Panc1 (cell line): ENCODE results near the gene NIPBL. TPM values are rescaled to one million over a fixed set of nuclear protein-coding genes. Genes with fewer than 3 reads are reported as not detected.

Experiments
- ATAC-seq: fragments of 200-7000 bp; cut with Tn5 transposase; 2 replicates; pipeline ENCODE4 v1.9.1; 2020; ENCODE audit warnings: mild to moderate bottlenecking, moderate library complexity
- BruUV-seq: library from RNA; stranded (reverse); fragments of 400-500 nt; replicated peaks from 2 replicates; lab custom pipeline; 2021; lab: Mats Ljungman, UMichigan
- CTCF ChIA-PET: fragments of 300-600 bp; sonication (Branson Sonifier 250); formaldehyde crosslinking; loops from one replicate; lab custom pipeline; 2022; ENCODE audit warnings: antibody characterized with exemption; lab: Charles Lee
- POLR2A ChIA-PET: fragments of 300-600 bp; sonication (Branson Sonifier 250); formaldehyde crosslinking; loops from one replicate; lab custom pipeline; 2022; ENCODE audit warnings: antibody characterized with exemption; lab: Charles Lee
- DNase-seq: peaks from one replicate; pipeline ENCODE4 v3.0.0-alpha.2; 2010; ENCODE audit warnings: low read depth, low spot score
- H3K27ac ChIP-seq: 2 replicates; pipeline ENCODE4 v1.5.1; 2011; ENCODE audit warnings: mild to moderate bottlenecking, low read length, inconsistent platforms
- H3K27me3 ChIP-seq: fragments of 200-500 bp; sonication (Bioruptor generic); 2 replicates; pipeline ENCODE4 v1.6.0; 2014; ENCODE audit warnings: low read length, inconsistent platforms; ENCODE audit not compliant: control insufficient read depth, insufficient read depth
- H3K36me3 ChIP-seq: fragments of 200-500 bp; sonication (Bioruptor generic); 2 replicates; pipeline ENCODE4 v1.5.1; 2014; ENCODE audit warnings: inconsistent platforms, mild to moderate bottlenecking, low read length, moderate library complexity; ENCODE audit not compliant: control insufficient read depth, insufficient read depth
- H3K4me1 ChIP-seq: 2 replicates; pipeline ENCODE4 v1.5.1; 2011; ENCODE audit warnings: inconsistent platforms, mild to moderate bottlenecking, low read length, moderate library complexity; ENCODE audit not compliant: control insufficient read depth, insufficient read depth
- H3K4me3 ChIP-seq, 2 experiments: 2 replicates each; pipeline ENCODE4 v1.5.1; 2011 to 2012; ENCODE audit warnings: low read depth in 2 of 2, low read length in 2 of 2, mild to moderate bottlenecking in 2 of 2, inconsistent platforms in 1 of 2, moderate library complexity in 1 of 2
- H3K9me3 ChIP-seq: fragments of 200-500 bp; sonication (Bioruptor generic); 2 replicates; pipeline ENCODE4 v1.5.1; 2014; ENCODE audit warnings: low read depth, mild to moderate bottlenecking, inconsistent platforms, low read length, moderate library complexity; ENCODE audit not compliant: control insufficient read depth, insufficient read depth
- POLR2AphosphoS5 ChIP-seq: IDR thresholded peaks from 2 replicates; pipeline ENCODE4 v1.6.1; 2012; ENCODE audit warnings: mild to moderate bottlenecking, low read depth, low read length, moderate library complexity
- REST ChIP-seq, 2 experiments: IDR thresholded peaks; 2 replicates each; pipeline ENCODE4 v1.6.1; 2011 to 2012; ENCODE audit warnings: low read depth in 2 of 2, control low read depth in 1 of 2, low read length in 1 of 2, mild to moderate bottlenecking in 1 of 2, moderate library complexity in 1 of 2; ENCODE audit not compliant: insufficient read depth in 1 of 2
- SIN3A ChIP-seq: IDR thresholded peaks from 2 replicates; pipeline ENCODE4 v1.6.1; 2012; ENCODE audit warnings: low read depth, mild to moderate bottlenecking, low read length, moderate library complexity, borderline replicate concordance; ENCODE audit not compliant: insufficient read depth
- TCF7L2 ChIP-seq: IDR thresholded peaks from 2 replicates; pipeline ENCODE4 v1.6.1; 2011; ENCODE audit warnings: mild to moderate bottlenecking, low read depth, low read length, inconsistent platforms
- in situ Hi-C: cut with HindIII; loops from 2 replicates; pipeline ENCODE4 v1.10.0; 2016; ENCODE audit warnings: low sequenced_read_pairs, low pct_unique_long_range_greater_than_20kb
- intact Hi-C: fragments of 100-400 bp; cut with micrococcal nuclease; formaldehyde crosslinking; loops from one replicate; pipeline ENCODE4 v1.10.0; 2022; ENCODE audit not compliant: unreplicated experiment
- total RNA-seq: library from RNA; stranded (reverse); gene quantifications from one replicate; pipeline ENCODE4 v1.2.1, GENCODE V29; 2021; ENCODE audit not compliant: unreplicated experiment
- TF ChIP-seq, protein P1 (sequence below): fragments of 450-650 bp; IDR thresholded peaks from 2 replicates; pipeline ENCODE4 v1.5.1; 2017; ENCODE audit warnings: mild to moderate bottlenecking

Gene NIPBL
- total RNA-seq, 1 experiment from 2014 or later, result 41.6 TPM

DNA sequence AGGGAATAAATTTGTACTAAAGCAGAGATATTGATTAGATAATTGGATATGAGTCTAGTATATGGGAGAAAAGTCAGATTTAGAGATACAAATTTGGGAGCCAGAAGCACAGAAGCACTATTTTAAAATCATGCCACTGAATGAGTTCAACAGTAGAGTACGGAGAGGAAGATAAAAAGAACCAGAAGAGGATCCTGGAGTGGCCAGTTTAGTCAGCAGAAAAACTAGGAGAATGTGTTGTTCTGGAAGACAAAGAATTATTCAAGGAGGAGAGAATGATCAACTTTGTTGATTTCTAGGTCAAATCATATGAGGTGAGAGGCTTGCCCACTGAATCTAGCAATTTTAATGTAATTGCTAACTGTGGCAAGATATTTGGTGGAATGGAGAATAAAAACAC is 67.0 kb downstream of the NIPBL start:
- intact Hi-C loops, result loop anchor here (10.0 kb wide), 1 partner anchor 199 kb away; no protein-coding TSS in a partner anchor
- in situ Hi-C loops, result no loop called here
- no peaks in the 10 kb centered on the region for H3K27me3 ChIP-seq
- H3K36me3 ChIP-seq, result no peaks in the 10 kb centered on the region
- no peak overlapping the region for H3K27ac ChIP-seq
- DNase-seq (no peak), ATAC-seq (no peak)
- no peaks in the 10 kb centered on the region for H3K9me3 ChIP-seq
- ChIA-PET CTCF (interaction anchor here (0.6 kb wide), 1 partner anchor 156 kb away, joined by 3 read pairs; no protein-coding TSS in a partner anchor), POLR2A (no interaction called here)
- no TSS peak for BruUV-seq
- no peak overlapping the region for H3K4me3 ChIP-seq
- peaks cover 22% of the 10 kb centered on the region for H3K4me1 ChIP-seq
- TF ChIP-seq POLR2AphosphoS5 (no peak), SIN3A (no peak), TCF7L2 (no peak), REST (IDR thresholded peaks at IDR 0.05; ENCODE audit: insufficient read depth in 1 of 2, low read depth in 2 of 2, low read length in 1 of 2) (no peak)
- TF ChIP-seq, protein P1, sequence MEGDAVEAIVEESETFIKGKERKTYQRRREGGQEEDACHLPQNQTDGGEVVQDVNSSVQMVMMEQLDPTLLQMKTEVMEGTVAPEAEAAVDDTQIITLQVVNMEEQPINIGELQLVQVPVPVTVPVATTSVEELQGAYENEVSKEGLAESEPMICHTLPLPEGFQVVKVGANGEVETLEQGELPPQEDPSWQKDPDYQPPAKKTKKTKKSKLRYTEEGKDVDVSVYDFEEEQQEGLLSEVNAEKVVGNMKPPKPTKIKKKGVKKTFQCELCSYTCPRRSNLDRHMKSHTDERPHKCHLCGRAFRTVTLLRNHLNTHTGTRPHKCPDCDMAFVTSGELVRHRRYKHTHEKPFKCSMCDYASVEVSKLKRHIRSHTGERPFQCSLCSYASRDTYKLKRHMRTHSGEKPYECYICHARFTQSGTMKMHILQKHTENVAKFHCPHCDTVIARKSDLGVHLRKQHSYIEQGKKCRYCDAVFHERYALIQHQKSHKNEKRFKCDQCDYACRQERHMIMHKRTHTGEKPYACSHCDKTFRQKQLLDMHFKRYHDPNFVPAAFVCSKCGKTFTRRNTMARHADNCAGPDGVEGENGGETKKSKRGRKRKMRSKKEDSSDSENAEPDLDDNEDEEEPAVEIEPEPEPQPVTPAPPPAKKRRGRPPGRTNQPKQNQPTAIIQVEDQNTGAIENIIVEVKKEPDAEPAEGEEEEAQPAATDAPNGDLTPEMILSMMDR, result no peak

GRCh38 chr5:36944024-36944423 is 67.5 kb downstream of the NIPBL start:
- in situ Hi-C loops, result no loop called here
- Histone ChIP-seq H3K27ac (no peak overlapping the region), H3K27me3 (no peaks in the 10 kb centered on the region), H3K4me3 (no peak overlapping the region), H3K36me3 (no peaks in the 10 kb centered on the region), H3K4me1 (peaks cover 22% of the 10 kb centered on the region), H3K9me3 (no peaks in the 10 kb centered on the region)
- CTCF ChIA-PET, result interaction anchor here (0.6 to 0.8 kb wide), 2 partner anchors 209 to 323 kb away, joined by 3 read pairs; no protein-coding TSS in a partner anchor
- no TSS peak for BruUV-seq
- POLR2A ChIA-PET, result no interaction called here
- intact Hi-C loops, result loop anchor here (10.0 kb wide), 1 partner anchor 199 kb away; no protein-coding TSS in a partner anchor
- DNase-seq (no peak), ATAC-seq (no peak)
- TF ChIP-seq SIN3A (no peak), TCF7L2 (no peak), POLR2AphosphoS5 (no peak), REST (IDR thresholded peaks at IDR 0.05; ENCODE audit: insufficient read depth in 1 of 2, low read depth in 2 of 2, low read length in 1 of 2) (no peak)
- TF ChIP-seq, protein P1, result no peak
